SKM-1 treated with dmso at 0.1 percent for 144 hours (cell line): ENCODE data around the gene AGPAT1.
A peak's percentile ranks its signal among the peaks of the same experiment; 100 is the strongest.
"Not testable (repeated sequence)": the region's sequence is repeated elsewhere in the genome, so short reads cannot be mapped to it uniquely, and the experiment has no call there.

Experiments used
- DNase-seq: peaks from one replicate; lab custom pipeline; 2025; ENCODE audit not compliant: unreplicated experiment; lab: John Stamatoyannopoulos, UW

AGPAT1 gene

GRCh38 chr6:32200711-32201475, 25.0 kb upstream of the AGPAT1 start:
- DNase-seq, result no peak

- no peak for DNase-seq
Observed at GRCh38 chr6:32198866-32199265, 23.0 kb upstream of the AGPAT1 start.

- DNase-seq, result no peak
Observed at GRCh38 chr6:32198345-32198696, 22.4 kb upstream of the AGPAT1 start.

- DNase-seq, result no peak
Observed at GRCh38 chr6:32196682-32197616, 21.1 kb upstream of the AGPAT1 start.

GRCh38 chr6:32195902-32196681, 20.2 kb upstream of the AGPAT1 start:
- DNase-seq, result no peak

GRCh38 chr6:32195652-32195901, 19.7 kb upstream of the AGPAT1 start:
- peak; percentile 98 for DNase-seq

- peak; percentile 60 for DNase-seq
Observed at GRCh38 chr6:32194825-32195651, 19.2 kb upstream of the AGPAT1 start.

GRCh38 chr6:32194388-32194787, 18.5 kb upstream of the AGPAT1 start:
- DNase-seq, result no peak

GRCh38 chr6:32193096-32193495, 17.2 kb upstream of the AGPAT1 start:
- not testable (repeated sequence) for DNase-seq

- peak; percentile 72 for DNase-seq
Observed at GRCh38 chr6:32192608-32193039, 16.7 kb upstream of the AGPAT1 start, which contains the start of gene GPSM3. TSS of gene GPSM3 (minus strand) at chr6:32192643. CDS start at chr6:32192513, 130 bp downstream.

GRCh38 chr6:32191696-32192607, 16.1 kb upstream of the AGPAT1 start:
- DNase-seq, result no peak

- DNase-seq, result no peak
Observed at GRCh38 chr6:32190911-32191677, 15.2 kb upstream of the AGPAT1 start.

GRCh38 chr6:32190054-32190851, 14.4 kb upstream of the AGPAT1 start, which contains the start of gene PBX2:
TSS of gene PBX2 (minus strand) at chr6:32190202. CDS start at chr6:32189915, 287 bp downstream.
- DNase-seq, result peak; percentile 92

GRCh38 chr6:32189742-32190053, 13.8 kb upstream of the AGPAT1 start:
- no peak for DNase-seq

- DNase-seq, result no peak
Observed at GRCh38 chr6:32189069-32189741, 13.3 kb upstream of the AGPAT1 start.

- DNase-seq, result no peak
Observed at GRCh38 chr6:32188381-32189068, 12.6 kb upstream of the AGPAT1 start.
